ENCODE data around the gene THAP4.

GRCh38 chr2:241637795-241638660 lies 1.1 kb upstream of the THAP4 start:
- TF ChIP-seq POLR2A (IDR thresholded peaks at IDR 0.05) (no peak), POLR2AphosphoS5 (IDR thresholded peaks at IDR 0.05) (no peak)
- TF ChIP-seq, protein P1, sequence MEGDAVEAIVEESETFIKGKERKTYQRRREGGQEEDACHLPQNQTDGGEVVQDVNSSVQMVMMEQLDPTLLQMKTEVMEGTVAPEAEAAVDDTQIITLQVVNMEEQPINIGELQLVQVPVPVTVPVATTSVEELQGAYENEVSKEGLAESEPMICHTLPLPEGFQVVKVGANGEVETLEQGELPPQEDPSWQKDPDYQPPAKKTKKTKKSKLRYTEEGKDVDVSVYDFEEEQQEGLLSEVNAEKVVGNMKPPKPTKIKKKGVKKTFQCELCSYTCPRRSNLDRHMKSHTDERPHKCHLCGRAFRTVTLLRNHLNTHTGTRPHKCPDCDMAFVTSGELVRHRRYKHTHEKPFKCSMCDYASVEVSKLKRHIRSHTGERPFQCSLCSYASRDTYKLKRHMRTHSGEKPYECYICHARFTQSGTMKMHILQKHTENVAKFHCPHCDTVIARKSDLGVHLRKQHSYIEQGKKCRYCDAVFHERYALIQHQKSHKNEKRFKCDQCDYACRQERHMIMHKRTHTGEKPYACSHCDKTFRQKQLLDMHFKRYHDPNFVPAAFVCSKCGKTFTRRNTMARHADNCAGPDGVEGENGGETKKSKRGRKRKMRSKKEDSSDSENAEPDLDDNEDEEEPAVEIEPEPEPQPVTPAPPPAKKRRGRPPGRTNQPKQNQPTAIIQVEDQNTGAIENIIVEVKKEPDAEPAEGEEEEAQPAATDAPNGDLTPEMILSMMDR (IDR thresholded peaks at IDR 0.05) = no peak

All from breast epithelium (tissue), 3 donors.